Vagina (tissue), 2 donors: ENCODE results near the gene OPTC. TPM values are rescaled to one million over a fixed set of nuclear protein-coding genes. Genes with fewer than 3 reads are reported as not detected.

Experiments used
- DNase-seq, 2 donors: peaks; one replicate each; pipeline ENCODE4 v3.0.0-alpha.2; 2017; ENCODE audit errors: extremely low spot score in 2 of 2
- H3K27ac ChIP-seq: fragments of 200-600 bp; sonication (generic); one replicate; pipeline ENCODE4 v1.5.1; 2019
- H3K27me3 ChIP-seq: fragments of 200-600 bp; sonication (generic); one replicate; pipeline ENCODE4 v1.5.1; 2019
- H3K36me3 ChIP-seq, 2 donors: fragments of 200-600 bp; sonication (generic); one replicate each; pipeline ENCODE4 v1.5.1; 2017 to 2019
- H3K4me1 ChIP-seq: fragments of 200-600 bp; sonication (generic); one replicate; pipeline ENCODE4 v1.5.1; 2019
- H3K4me3 ChIP-seq, 2 donors: fragments of 200-600 bp; sonication (generic); 1 replicate in 1 of 2; 2 replicates in 1 of 2; pipeline ENCODE4 v1.5.1; 2016 to 2019
- H3K9me3 ChIP-seq: fragments of 200-600 bp; sonication (generic); one replicate; pipeline ENCODE4 v1.5.1; 2019
- POLR2A ChIP-seq, 2 donors: fragments of 450-650 bp; IDR thresholded peaks; one replicate each; pipeline ENCODE4 v1.6.1; 2017; ENCODE audit warnings: antibody characterized with exemption in 2 of 2, mild to moderate bottlenecking in 2 of 2, moderate library complexity in 2 of 2
- POLR2AphosphoS5 ChIP-seq, 2 donors: sonication (generic); formaldehyde crosslinking; IDR thresholded peaks; one replicate each; pipeline ENCODE4 v1.9.0; 2017; ENCODE audit warnings: antibody characterized with exemption in 2 of 2, mild to moderate bottlenecking in 2 of 2, low read depth in 1 of 2; ENCODE audit not compliant: insufficient read depth in 1 of 2
- intact Hi-C: fragments of 100-400 bp; cut with DNase I; formaldehyde crosslinking; loops from one replicate; pipeline ENCODE4 v1.15.1; 2023
- total RNA-seq: library from RNA; depleted of rRNA; stranded (reverse); fragments of >200 nt; gene quantifications from one replicate; pipeline ENCODE4 v1.2.3, GENCODE V29; 2016
- TF ChIP-seq, protein P1 (sequence below), 3 experiments: fragments of 450-650 bp in 2 of 3; fragments of 200-600 bp in 1 of 3; sonication (generic) in 1 of 3; IDR thresholded peaks; one replicate each; pipeline ENCODE4 v1.5.1; 2017 to 2019; ENCODE audit warnings: antibody characterized with exemption in 3 of 3, mild to moderate bottlenecking in 2 of 3, moderate library complexity in 2 of 3

Gene OPTC
- total RNA-seq, 1 donor from 2014 or later = not detected

DNA sequence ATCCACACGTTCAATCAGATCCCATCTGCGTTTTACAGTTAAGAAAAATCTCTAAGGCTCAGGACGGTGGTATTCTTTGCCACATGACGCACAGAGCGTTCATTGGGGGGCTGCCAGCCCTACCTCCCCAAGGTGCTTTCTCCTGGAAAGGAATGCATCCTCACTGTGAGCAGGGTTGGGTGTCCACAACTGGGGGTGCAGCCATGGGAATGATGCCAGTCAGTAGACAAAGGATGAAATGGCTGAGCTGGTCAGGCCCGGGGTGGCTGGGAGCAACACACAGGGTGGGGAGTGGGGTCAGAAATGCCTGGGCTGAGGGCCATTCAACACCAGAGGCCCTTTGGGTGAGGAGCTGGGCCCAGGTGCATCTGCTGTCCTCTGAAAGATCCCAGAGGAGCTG is 25.9 kb downstream of the OPTC start:
- no peak for DNase-seq
- Histone ChIP-seq H3K9me3 (no peaks in the 10 kb centered on the region), H3K27ac (no peak overlapping the region), H3K4me3 (no peak overlapping the region), H3K27me3 (no peaks in the 10 kb centered on the region), H3K36me3 (no peaks in the 10 kb centered on the region), H3K4me1 (peaks cover 18% of the 10 kb centered on the region)
- no peak for TF ChIP-seq POLR2A (IDR thresholded peaks at IDR 0.05)
- TF ChIP-seq POLR2AphosphoS5 (IDR thresholded peaks at IDR 0.05; ENCODE audit: insufficient read depth in 1 of 2, low read depth in 1 of 2) = no peak
- TF ChIP-seq, protein P1, sequence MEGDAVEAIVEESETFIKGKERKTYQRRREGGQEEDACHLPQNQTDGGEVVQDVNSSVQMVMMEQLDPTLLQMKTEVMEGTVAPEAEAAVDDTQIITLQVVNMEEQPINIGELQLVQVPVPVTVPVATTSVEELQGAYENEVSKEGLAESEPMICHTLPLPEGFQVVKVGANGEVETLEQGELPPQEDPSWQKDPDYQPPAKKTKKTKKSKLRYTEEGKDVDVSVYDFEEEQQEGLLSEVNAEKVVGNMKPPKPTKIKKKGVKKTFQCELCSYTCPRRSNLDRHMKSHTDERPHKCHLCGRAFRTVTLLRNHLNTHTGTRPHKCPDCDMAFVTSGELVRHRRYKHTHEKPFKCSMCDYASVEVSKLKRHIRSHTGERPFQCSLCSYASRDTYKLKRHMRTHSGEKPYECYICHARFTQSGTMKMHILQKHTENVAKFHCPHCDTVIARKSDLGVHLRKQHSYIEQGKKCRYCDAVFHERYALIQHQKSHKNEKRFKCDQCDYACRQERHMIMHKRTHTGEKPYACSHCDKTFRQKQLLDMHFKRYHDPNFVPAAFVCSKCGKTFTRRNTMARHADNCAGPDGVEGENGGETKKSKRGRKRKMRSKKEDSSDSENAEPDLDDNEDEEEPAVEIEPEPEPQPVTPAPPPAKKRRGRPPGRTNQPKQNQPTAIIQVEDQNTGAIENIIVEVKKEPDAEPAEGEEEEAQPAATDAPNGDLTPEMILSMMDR (IDR thresholded peaks at IDR 0.05) = no peak
- intact Hi-C loops = no loop called here

DNA sequence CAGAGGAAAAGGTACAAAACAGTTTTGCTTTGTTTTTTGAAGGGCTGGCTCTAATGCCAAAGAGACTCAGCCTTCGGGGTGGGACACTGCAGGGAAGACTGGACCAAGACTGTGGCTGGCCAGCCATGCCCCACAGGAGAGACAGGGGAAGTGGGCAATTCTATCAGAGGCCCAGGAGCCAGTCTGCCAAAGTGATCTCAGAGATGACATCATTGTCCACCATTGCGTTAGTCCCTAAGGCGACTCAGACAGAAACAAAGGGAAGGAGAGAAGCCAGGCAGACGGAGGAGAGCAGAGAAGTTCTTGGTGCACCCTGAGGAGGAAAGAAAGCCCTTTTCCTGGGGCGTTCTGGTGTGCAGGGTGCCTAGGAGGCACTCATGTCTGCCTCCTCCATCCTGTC is 26.4 kb downstream of the OPTC start:
- Histone ChIP-seq H3K4me1 (peaks cover 20% of the 10 kb centered on the region), H3K4me3 (no peak overlapping the region), H3K27ac (no peak overlapping the region), H3K36me3 (no peaks in the 10 kb centered on the region), H3K9me3 (no peaks in the 10 kb centered on the region), H3K27me3 (no peaks in the 10 kb centered on the region)
- intact Hi-C loops = no loop called here
- no peak for DNase-seq
- TF ChIP-seq POLR2AphosphoS5 (IDR thresholded peaks at IDR 0.05; ENCODE audit: insufficient read depth in 1 of 2, low read depth in 1 of 2) (no peak), POLR2A (IDR thresholded peaks at IDR 0.05) (no peak)
- TF ChIP-seq, protein P1 (IDR thresholded peaks at IDR 0.05) = no peak

DNA sequence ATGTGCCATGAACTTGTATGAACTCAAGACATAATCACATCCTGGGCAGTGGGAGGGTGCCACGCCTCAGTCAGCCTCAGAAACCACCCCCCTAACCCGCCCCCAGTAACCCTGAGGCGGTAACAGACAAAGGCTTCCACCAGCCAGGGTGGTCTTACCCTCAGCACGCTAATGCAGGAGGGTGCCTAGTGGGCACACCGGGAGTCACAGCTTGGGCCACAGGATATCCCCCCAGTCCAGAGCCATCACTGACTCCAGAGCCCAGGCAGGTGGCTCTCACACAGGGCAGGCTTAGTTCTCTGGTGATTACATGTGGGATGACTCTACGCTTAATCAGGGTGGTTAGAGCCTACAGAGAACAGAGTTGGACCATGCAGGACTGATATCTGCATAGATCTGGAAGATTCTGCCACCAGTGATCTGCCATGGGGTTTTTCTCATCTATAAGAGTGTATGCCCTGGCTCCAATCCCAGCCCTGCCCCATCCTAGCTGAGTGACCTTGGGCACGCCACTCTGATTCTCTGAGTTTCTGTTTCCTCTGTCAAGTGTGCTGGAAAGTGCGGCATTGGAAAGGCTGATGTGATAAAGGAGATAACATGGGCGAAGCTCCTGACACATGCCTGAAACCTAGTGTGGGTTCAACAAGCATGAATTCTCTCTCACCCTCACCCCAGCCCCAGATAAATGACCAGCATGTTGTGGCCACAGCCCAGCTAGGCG is 27.3 kb downstream of the OPTC start:
- no peaks in the 10 kb centered on the region for H3K36me3 ChIP-seq
- H3K4me1 ChIP-seq = peaks cover 27% of the 10 kb centered on the region
- intact Hi-C loops = no loop called here
- H3K27ac ChIP-seq = no peak overlapping the region
- TF ChIP-seq POLR2A (IDR thresholded peaks at IDR 0.05) (no peak), POLR2AphosphoS5 (IDR thresholded peaks at IDR 0.05; ENCODE audit: insufficient read depth in 1 of 2, low read depth in 1 of 2) (no peak)
- TF ChIP-seq, protein P1 (IDR thresholded peaks at IDR 0.05) = no peak
- H3K27me3 ChIP-seq = no peaks in the 10 kb centered on the region
- H3K9me3 ChIP-seq = no peaks in the 10 kb centered on the region
- no peak for DNase-seq
- H3K4me3 ChIP-seq = no peak overlapping the region

DNA sequence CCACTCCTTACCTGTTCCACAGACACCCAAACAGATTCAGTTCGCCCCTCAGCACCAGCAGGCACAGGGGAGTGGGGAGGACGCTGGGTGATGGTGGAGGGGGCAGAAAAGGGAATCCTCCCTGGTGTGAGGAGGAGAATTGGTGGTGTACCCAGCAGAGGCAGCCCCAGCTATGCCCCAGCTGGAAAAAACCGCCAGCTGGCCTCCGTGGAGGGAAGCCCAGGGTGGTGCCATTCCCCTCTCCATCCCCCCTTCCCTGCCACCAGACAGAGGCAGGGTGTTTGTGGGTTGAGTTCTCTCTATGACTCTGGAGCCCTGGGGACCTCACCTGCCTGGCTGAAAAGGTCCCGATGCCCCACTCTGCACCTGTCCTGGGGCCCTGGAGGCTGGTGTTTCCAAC is 27.9 kb downstream of the OPTC start:
- intact Hi-C loops = no loop called here
- Histone ChIP-seq H3K36me3 (no peaks in the 10 kb centered on the region), H3K27ac (no peak overlapping the region), H3K9me3 (no peaks in the 10 kb centered on the region), H3K4me1 (peaks cover 33% of the 10 kb centered on the region), H3K27me3 (no peaks in the 10 kb centered on the region), H3K4me3 (no peak overlapping the region)
- TF ChIP-seq POLR2A (IDR thresholded peaks at IDR 0.05) (no peak), POLR2AphosphoS5 (IDR thresholded peaks at IDR 0.05; ENCODE audit: insufficient read depth in 1 of 2, low read depth in 1 of 2) (no peak)
- TF ChIP-seq, protein P1 (IDR thresholded peaks at IDR 0.05) = no peak
- no peak for DNase-seq

DNA sequence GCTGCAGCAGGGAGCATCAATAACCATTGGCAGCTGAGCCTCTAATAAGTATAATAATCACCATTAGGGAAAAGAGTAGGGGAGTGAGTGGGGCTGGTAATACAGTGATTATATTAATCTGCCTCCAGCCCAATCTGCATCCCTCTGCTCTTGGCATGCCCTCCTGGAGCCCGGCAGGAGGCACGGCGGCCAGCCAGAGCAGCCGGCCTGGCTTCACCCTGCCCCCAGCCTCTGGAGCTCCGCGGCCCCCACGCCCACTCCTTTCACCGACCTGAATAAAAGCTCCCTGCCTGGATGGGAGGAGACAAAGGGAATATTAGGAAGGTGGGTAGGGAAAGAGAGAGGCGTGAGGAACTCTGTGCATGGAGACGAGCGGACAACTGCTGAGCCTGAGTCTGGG is 28.3 kb downstream of the OPTC start:
- no peaks in the 10 kb centered on the region for H3K9me3 ChIP-seq
- peaks cover 34% of the 10 kb centered on the region for H3K4me1 ChIP-seq
- intact Hi-C loops = no loop called here
- TF ChIP-seq POLR2AphosphoS5 (IDR thresholded peaks at IDR 0.05; ENCODE audit: insufficient read depth in 1 of 2, low read depth in 1 of 2) (no peak), POLR2A (IDR thresholded peaks at IDR 0.05) (no peak)
- TF ChIP-seq, protein P1 (IDR thresholded peaks at IDR 0.05) = no peak
- H3K27ac ChIP-seq = no peak overlapping the region
- no peak for DNase-seq
- no peaks in the 10 kb centered on the region for H3K27me3 ChIP-seq
- H3K36me3 ChIP-seq = no peaks in the 10 kb centered on the region
- H3K4me3 ChIP-seq = no peak overlapping the region
